ENCODE data around the gene ARHGAP26. TPM values are rescaled to one million over a fixed set of nuclear protein-coding genes. Genes with fewer than 3 reads are reported as not detected.
A peak's percentile ranks its signal among the peaks of the same experiment; 100 is the strongest.

ARHGAP26 gene
- total RNA-seq, 1 donor from 2014 or later, result 15.1 TPM

DNA sequence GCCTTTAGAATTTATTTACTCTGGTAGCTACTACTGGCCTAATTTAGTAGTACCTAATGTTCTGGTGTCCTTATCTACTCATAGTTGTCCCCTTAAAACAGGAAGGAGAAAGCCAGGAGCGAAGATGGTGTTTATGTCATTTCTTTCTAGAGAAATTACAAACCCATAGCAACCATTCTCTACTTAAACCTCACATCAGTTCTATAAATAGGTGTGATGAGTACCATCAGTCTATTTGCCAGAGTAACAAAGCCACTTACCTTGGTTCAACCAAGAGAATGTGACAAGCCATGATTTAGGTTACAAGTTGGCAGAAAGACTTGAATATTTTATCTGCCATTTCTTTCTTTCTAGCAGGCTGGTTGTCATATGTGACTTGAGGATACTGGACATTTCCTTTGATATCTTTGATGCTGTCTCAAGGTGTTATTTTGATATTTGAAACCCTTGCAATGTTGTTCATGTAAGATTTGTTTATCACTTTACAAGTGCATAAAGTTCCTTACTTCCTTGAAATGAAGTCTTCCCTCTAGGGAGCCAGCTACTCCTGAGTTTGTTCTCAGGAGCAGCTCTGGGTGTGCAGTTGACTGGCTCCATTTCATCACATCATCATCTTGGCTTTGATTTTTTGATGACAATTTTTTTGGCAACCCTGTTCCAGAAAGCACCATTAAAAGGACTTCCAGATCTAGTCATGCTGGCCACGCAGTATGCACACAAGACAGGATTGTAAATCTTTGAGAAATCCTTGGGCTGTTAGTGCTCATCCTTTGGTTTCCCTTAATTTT, 286.8 kb downstream of the ARHGAP26 start:
- Mint-ChIP-seq H3K27ac (peak overlapping the region; percentile 96), H3K9me3 (no peaks in the 10 kb centered on the region), H3K27me3 (ENCODE audit: low read depth) (no peaks in the 10 kb centered on the region), H3K4me3 (ENCODE audit: low read depth) (no peak overlapping the region), H3K4me1 (ENCODE audit: low read depth) (peaks cover 67% of the 10 kb centered on the region), H3K36me3 (ENCODE audit: low read depth) (peaks cover 56% of the 10 kb centered on the region)
- intact Hi-C loops (cut with micrococcal nuclease), result loop anchor here (1.0 to 10.0 kb wide), 7 partner anchors 9 to 770 kb away; no protein-coding TSS in a partner anchor
- DNase-seq (ENCODE audit: low spot score), result no peak

DNA sequence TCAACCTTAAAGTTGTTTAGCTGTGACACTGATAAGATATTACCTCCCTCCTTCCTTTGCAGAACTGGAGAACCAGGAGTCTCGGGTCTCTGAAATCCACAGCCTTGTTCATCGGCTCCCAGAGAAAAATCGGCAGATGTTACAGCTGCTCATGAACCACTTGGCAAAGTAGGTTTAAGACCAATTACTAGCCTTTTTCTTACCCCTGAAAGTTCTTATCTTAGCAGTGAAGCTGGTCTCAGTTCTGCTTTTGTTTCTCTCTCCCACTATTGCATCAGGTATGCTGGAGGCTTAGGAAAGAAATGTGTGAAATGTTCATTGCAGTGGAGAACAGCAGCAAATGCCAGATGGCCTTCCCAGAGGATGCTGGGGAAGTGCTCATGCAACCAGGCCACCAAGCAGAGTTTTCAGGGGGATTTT, 287.4 kb downstream of the ARHGAP26 start:
- H3K27ac Mint-ChIP-seq, result peak overlapping the region; percentile 96
- H3K36me3 Mint-ChIP-seq (ENCODE audit: low read depth), result peaks cover 59% of the 10 kb centered on the region
- intact Hi-C loops (cut with micrococcal nuclease), result loop anchor here (5.0 to 10.0 kb wide), 4 partner anchors 35 to 770 kb away; no protein-coding TSS in a partner anchor
- no peaks in the 10 kb centered on the region for H3K9me3 Mint-ChIP-seq
- DNase-seq (ENCODE audit: low spot score), result no peak
- peaks cover 67% of the 10 kb centered on the region for H3K4me1 Mint-ChIP-seq (ENCODE audit: low read depth)
- H3K4me3 Mint-ChIP-seq (ENCODE audit: low read depth), result no peak overlapping the region
- no peaks in the 10 kb centered on the region for H3K27me3 Mint-ChIP-seq (ENCODE audit: low read depth)

DNA sequence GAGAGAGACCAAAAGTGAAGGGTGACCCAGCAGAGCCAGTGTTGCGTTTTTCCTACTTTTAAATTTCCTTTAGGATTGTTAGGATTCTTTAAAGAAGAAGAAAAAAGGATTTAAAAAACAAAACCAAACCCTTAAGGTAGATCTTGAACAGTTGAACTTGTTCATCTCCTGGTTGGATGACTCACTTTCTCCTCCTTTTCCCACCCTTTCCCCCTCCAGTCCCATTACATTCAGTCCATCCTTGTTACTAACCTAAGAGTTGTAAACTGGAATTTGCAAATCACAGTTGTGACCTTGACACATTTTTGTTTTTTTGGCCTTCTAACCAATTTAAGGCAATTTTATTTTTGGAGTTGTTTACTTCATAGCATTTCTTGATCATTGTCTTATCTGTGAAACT, 289.2 kb downstream of the ARHGAP26 start:
- Mint-ChIP-seq H3K9me3 (no peaks in the 10 kb centered on the region), H3K4me1 (ENCODE audit: low read depth) (peaks cover 58% of the 10 kb centered on the region), H3K27me3 (ENCODE audit: low read depth) (no peaks in the 10 kb centered on the region), H3K4me3 (ENCODE audit: low read depth) (no peak overlapping the region), H3K36me3 (ENCODE audit: low read depth) (peaks cover 68% of the 10 kb centered on the region), H3K27ac (no peak overlapping the region)
- no peak for DNase-seq (ENCODE audit: low spot score)
- intact Hi-C loops (cut with micrococcal nuclease), result loop anchor here (5.0 to 10.0 kb wide), 4 partner anchors 37 to 768 kb away; no protein-coding TSS in a partner anchor

DNA sequence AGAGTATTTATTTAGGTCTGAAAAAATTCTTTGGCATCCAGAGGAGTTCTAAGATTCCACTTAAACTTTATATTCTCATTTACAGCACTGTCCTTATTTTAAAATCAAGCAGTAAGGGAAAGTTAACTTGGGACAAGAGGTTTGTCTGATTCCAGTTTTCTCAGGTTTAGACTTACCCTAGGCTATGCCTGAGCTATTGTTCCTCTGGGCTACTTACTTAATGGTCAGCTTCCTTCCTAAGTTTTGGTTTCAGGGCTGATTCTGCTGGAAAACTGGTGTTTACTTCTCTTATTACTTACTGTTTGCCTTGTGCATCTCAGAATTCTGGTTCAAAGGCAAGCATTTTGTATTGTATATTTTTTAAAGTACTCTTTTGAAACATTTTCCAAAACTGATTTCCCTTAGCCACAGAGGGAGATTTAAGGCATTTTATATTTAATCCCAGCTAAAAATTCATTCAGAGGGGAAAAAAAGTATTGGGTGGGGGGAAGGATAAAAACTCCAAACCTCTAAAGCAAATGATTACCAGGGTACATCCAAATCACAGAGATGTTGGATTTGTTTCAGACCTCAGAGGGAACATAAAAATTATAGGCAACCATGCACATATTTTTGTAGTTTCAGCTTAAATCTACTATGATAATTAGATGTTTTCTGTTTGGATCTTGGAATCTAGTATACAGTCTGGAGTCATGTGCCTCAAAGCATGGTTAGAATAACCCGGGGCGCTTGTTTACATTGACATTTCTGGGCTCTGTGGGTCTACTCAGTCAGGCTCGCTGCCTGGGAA, 290.0 kb downstream of the ARHGAP26 start:
- DNase-seq (ENCODE audit: low spot score), result no peak
- intact Hi-C loops (cut with micrococcal nuclease), result loop anchor here (5.0 to 10.0 kb wide), 4 partner anchors 38 to 767 kb away; no protein-coding TSS in a partner anchor
- H3K9me3 Mint-ChIP-seq, result no peaks in the 10 kb centered on the region
- no peaks in the 10 kb centered on the region for H3K27me3 Mint-ChIP-seq (ENCODE audit: low read depth)
- no peak overlapping the region for H3K4me3 Mint-ChIP-seq (ENCODE audit: low read depth)
- H3K36me3 Mint-ChIP-seq (ENCODE audit: low read depth), result peaks cover 74% of the 10 kb centered on the region
- H3K27ac Mint-ChIP-seq, result no peak overlapping the region
- peaks cover 57% of the 10 kb centered on the region for H3K4me1 Mint-ChIP-seq (ENCODE audit: low read depth)

DNA sequence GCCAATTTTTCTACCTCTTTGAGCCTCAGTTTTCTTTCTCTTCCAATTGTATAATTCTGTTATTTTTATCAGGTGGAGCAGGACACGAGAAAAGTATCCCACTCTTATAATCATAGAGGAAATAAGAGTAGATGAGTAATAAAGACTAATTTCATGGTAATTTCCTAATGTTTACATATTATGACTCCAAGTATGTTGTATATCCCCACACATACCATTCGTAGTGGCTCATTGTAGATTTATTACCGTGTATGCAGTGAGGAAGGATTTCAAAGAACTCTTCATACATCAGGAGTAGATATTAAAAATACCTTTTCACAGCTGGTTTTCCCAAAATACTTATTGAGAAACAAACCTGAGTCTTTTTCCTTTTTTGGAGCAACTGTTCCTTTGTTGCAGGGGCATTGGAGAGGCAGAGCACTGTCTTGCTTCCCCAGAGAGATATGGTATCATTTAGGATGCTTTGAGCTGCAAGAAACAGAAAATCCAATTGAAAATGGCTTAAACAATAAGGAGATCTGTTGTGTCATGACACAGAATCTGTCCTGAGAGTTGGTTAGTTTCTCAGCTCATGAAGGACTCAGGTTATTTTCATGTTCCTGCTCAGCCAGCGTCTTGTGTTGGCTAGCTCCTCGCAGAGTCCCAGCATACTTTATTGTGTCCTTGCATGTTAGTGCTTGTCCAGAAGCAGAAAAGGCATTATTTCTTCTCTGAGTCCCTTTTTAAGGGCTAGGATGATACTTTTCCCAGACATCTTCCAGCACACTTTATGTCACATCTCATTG, 291.2 kb downstream of the ARHGAP26 start:
- intact Hi-C loops (cut with micrococcal nuclease), result no loop called here
- H3K27ac Mint-ChIP-seq, result no peak overlapping the region
- no peak overlapping the region for H3K4me3 Mint-ChIP-seq (ENCODE audit: low read depth)
- H3K36me3 Mint-ChIP-seq (ENCODE audit: low read depth), result peaks cover 69% of the 10 kb centered on the region
- no peaks in the 10 kb centered on the region for H3K27me3 Mint-ChIP-seq (ENCODE audit: low read depth)
- peaks cover 57% of the 10 kb centered on the region for H3K4me1 Mint-ChIP-seq (ENCODE audit: low read depth)
- H3K9me3 Mint-ChIP-seq, result no peaks in the 10 kb centered on the region
- no peak for DNase-seq (ENCODE audit: low spot score)

DNA sequence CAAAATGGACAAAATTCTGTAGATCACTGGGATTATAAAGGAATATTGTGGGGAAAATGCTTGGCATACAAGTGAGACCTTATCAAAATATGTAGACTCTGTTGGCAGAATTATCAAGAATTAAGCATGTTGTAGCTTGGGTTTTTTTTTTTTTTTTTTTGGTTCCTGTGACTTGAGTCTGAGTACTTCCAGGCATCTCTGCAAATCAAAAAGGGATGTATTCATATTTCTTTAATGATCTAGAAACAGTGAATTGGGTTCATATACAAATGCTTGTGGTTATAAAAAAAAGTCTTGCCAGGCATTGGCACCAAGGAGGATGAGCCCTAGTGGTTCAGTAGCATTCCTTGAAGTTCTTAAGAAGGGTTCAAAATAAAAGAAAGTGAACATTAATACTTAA, 292.2 kb downstream of the ARHGAP26 start:
- Mint-ChIP-seq H3K27me3 (ENCODE audit: low read depth) (no peaks in the 10 kb centered on the region), H3K36me3 (ENCODE audit: low read depth) (peaks cover 66% of the 10 kb centered on the region), H3K9me3 (no peaks in the 10 kb centered on the region), H3K4me3 (ENCODE audit: low read depth) (no peak overlapping the region), H3K27ac (no peak overlapping the region), H3K4me1 (ENCODE audit: low read depth) (peaks cover 55% of the 10 kb centered on the region)
- intact Hi-C loops (cut with micrococcal nuclease), result no loop called here
- no peak for DNase-seq (ENCODE audit: low spot score)

DNA sequence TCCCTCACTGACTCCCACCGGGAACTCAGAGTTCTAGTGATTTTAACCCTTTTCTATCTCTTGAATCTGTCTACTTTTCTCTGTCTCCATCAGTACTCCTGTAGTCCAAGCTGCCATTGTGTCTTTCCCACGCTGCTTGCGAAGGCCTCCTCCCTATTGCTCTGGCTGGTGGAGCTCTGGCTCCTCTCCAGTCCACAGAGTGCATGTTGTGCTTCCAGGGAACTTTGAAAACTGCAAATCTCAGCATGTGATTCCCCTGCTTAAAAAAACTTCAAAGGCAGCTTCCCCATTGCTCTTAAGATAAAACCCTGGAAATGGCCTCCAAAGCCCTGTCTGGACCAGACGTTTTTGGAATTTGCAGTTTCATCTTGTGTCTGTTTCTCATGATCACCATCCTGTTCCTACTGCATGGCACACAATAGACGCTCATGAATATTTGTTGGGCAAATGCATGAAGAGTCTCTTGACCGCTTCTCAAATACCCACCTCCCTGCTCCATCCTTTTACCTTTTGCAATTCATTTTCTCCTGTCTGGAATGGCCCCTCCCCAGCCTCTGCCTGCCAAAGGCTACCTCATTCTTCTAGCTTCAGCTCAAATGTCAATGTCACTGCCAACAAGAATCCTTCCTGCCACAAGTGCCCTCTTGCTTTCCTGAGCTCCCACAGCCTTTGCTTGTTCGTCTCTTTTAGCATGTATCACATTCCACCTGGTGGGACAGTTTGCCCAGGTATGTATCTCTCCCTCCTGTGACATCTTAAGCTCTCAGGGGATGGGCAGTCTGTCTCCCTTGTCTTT, 293.2 kb downstream of the ARHGAP26 start:
- H3K9me3 Mint-ChIP-seq, result no peaks in the 10 kb centered on the region
- intact Hi-C loops (cut with micrococcal nuclease), result no loop called here
- no peak overlapping the region for H3K4me3 Mint-ChIP-seq (ENCODE audit: low read depth)

DNA sequence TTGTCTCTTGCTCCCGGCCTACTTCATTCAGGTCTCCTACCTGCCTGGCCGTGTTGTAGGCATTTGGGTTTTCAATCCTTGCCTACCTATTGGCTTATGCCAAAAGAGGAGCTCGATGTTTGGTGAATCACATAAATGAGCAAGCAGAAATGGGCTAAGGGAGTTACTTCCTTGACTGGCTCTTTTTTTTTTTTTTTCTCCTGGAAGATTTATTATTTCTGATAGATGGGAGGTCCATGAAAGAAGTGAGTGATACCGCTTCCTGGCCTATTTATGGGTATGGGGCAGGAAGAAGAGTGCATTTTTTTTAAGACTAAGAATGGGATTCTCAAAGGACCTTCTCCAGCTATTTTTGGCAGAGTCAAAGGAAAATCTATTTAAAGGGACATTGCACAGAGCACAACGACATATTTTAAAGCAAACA, 294.1 kb downstream of the ARHGAP26 start:
- H3K4me3 Mint-ChIP-seq (ENCODE audit: low read depth), result no peak overlapping the region
- no peak for DNase-seq (ENCODE audit: low spot score)
- no peaks in the 10 kb centered on the region for H3K27me3 Mint-ChIP-seq (ENCODE audit: low read depth)
- peak overlapping the region; percentile 20 for H3K27ac Mint-ChIP-seq
- peaks cover 64% of the 10 kb centered on the region for H3K36me3 Mint-ChIP-seq (ENCODE audit: low read depth)
- intact Hi-C loops (cut with micrococcal nuclease), result no loop called here
- H3K4me1 Mint-ChIP-seq (ENCODE audit: low read depth), result peaks cover 57% of the 10 kb centered on the region
- no peaks in the 10 kb centered on the region for H3K9me3 Mint-ChIP-seq

More for the DNA sequence above, 293.2 kb downstream of the ARHGAP26 start:
- Mint-ChIP-seq H3K4me1 (ENCODE audit: low read depth) (peaks cover 56% of the 10 kb centered on the region), H3K27me3 (ENCODE audit: low read depth) (no peaks in the 10 kb centered on the region), H3K27ac (no peak overlapping the region), H3K36me3 (ENCODE audit: low read depth) (peaks cover 63% of the 10 kb centered on the region)
- DNase-seq (ENCODE audit: low spot score), result no peak

DNA sequence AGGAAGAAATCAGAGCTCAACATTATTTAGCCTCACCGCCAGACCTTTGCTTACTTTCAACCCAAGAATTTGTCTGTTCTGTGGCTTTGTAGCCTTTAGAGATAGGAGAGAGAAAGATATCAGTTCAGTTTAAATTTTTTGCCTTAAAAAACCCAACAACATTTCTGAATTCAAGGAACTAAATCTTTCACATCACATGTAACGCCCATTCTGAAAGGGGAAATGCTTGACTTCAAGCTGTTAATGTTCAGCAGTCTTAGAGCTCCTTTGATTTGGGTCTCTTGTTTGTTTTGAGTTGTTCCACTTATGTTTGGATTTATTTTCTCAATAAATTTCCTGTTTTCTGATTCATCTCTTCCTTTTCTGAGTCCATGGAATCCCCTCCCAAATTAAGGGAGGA, 294.5 kb downstream of the ARHGAP26 start:
- no peaks in the 10 kb centered on the region for H3K27me3 Mint-ChIP-seq (ENCODE audit: low read depth)
- H3K27ac Mint-ChIP-seq, result peak overlapping the region; percentile 78
- intact Hi-C loops (cut with micrococcal nuclease), result loop anchor here (5.0 kb wide), 2 partner anchors 198 to 543 kb away; no protein-coding TSS in a partner anchor
- DNase-seq (ENCODE audit: low spot score), result no peak
- H3K4me1 Mint-ChIP-seq (ENCODE audit: low read depth), result peaks cover 53% of the 10 kb centered on the region
- H3K4me3 Mint-ChIP-seq (ENCODE audit: low read depth), result no peak overlapping the region
- no peaks in the 10 kb centered on the region for H3K9me3 Mint-ChIP-seq
- peaks cover 63% of the 10 kb centered on the region for H3K36me3 Mint-ChIP-seq (ENCODE audit: low read depth)

DNA sequence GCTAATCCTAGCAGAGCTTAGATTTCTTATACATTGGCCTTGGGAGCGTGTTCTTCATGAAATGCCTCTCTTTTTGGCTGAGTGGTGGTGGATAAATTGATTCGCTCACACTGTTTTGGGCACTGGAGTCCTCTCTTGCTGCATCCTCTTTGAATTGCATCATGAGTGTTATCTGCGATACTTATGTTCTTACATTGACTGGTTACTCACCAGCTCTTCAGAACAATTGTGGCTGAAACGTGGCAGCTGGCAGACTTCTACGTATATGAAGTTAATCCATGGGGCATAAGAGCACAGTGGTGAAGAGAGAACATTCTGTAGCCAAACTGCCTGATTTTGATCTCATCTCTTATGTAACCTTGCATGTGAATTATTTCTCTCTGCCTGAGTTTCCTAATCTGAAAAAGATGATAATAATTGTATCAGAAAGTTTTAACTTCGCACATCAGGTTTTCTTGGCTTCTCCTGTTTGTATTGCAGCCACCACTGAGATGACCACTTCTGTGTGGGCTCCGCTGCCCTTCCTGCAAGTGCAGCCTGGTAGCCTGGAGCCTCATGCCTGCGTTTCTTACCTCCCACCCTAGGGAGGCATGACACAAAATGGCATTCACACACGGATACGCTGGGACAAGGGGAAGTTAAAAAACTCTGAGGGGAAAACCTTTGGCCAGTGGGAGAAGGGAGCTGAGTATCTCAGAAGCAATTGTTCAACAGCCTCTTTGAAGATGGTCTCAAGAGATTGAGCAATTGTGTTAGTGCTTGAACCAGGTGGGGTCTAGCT, 295.2 kb downstream of the ARHGAP26 start:
- Mint-ChIP-seq H3K27ac (peak overlapping the region; percentile 78), H3K27me3 (ENCODE audit: low read depth) (no peaks in the 10 kb centered on the region), H3K9me3 (peaks cover 3% of the 10 kb centered on the region), H3K36me3 (ENCODE audit: low read depth) (peaks cover 65% of the 10 kb centered on the region), H3K4me3 (ENCODE audit: low read depth) (no peak overlapping the region), H3K4me1 (ENCODE audit: low read depth) (peaks cover 52% of the 10 kb centered on the region)
- DNase-seq (ENCODE audit: low spot score), result no peak
- intact Hi-C loops (cut with micrococcal nuclease), result loop anchor here (5.0 kb wide), 2 partner anchors 197 to 542 kb away; no protein-coding TSS in a partner anchor

DNA sequence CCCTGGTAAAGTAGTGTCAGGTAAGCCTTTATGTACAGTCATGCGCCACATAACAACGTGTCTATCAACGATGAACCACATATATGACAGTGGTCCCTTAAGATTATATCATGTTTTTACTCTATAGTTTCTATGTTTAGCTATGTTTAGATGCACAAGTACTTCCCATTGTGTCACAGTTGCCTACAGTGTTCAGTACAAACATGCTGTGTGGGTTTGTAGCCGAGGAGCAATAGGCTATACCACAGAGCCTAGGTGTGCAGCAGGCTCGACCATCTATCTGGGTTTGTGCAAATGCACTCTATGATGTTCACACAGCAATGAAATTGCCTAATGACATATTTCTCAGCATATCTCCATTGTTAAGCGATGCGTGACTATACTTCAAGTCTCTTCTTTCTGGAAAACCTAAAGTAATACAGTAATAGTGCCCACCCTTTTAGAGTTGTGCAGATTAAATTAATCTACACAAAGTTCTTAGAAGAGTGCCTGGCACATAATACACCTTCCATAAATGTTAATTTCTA, 295.9 kb downstream of the ARHGAP26 start:
- H3K4me3 Mint-ChIP-seq (ENCODE audit: low read depth), result no peak overlapping the region
- no peaks in the 10 kb centered on the region for H3K27me3 Mint-ChIP-seq (ENCODE audit: low read depth)
- DNase-seq (ENCODE audit: low spot score), result no peak
- intact Hi-C loops (cut with micrococcal nuclease), result loop anchor here (1.0 to 5.0 kb wide), 7 partner anchors 10 to 541 kb away; no protein-coding TSS in a partner anchor
- peaks cover 52% of the 10 kb centered on the region for H3K4me1 Mint-ChIP-seq (ENCODE audit: low read depth)
- H3K36me3 Mint-ChIP-seq (ENCODE audit: low read depth), result peaks cover 67% of the 10 kb centered on the region
- peak overlapping the region; percentile 76 for H3K27ac Mint-ChIP-seq
- peaks cover 8% of the 10 kb centered on the region for H3K9me3 Mint-ChIP-seq

All from activated T-helper 2 cell treated with anti-CD3 and anti-CD28 coated beads, Interferon-gamma antibody, Interleukin-2, Interleukin-4, amounts not matched to agents 10 μg/mL and 5 μg/mL and 100 μg/mL, durations not matched to agents 14 hours and 24 hours and 36 hours (primary cell).